ENCODE measurements around the gene MRTFA.

MRTFA gene

GRCh38 chr22:40654522-40655167 lies 18.1 kb upstream of the MRTFA start:
- Histone ChIP-seq H3K9me3 (ENCODE audit: control insufficient read depth, low read length) (no peaks in the 10 kb centered on the region), H3K4me3 (ENCODE audit: low read length) (no peak overlapping the region), H3K9ac (ENCODE audit: low read length) (no peak overlapping the region), H3K4me1 (ENCODE audit: control insufficient read depth, insufficient read depth, low read length) (peaks cover 18% of the 10 kb centered on the region), H3K27me3 (ENCODE audit: control insufficient read depth, insufficient read depth, low read length) (no peaks in the 10 kb centered on the region), H3K36me3 (ENCODE audit: control insufficient read depth, insufficient read depth, low read length) (no peaks in the 10 kb centered on the region)

- H3K9me3 ChIP-seq (ENCODE audit: control insufficient read depth, low read length), result no peaks in the 10 kb centered on the region
- no peak overlapping the region for H3K4me3 ChIP-seq (ENCODE audit: low read length)
- H3K27me3 ChIP-seq (ENCODE audit: control insufficient read depth, insufficient read depth, low read length), result no peaks in the 10 kb centered on the region
- no peaks in the 10 kb centered on the region for H3K36me3 ChIP-seq (ENCODE audit: control insufficient read depth, insufficient read depth, low read length)
- H3K4me1 ChIP-seq (ENCODE audit: control insufficient read depth, insufficient read depth, low read length), result peaks cover 18% of the 10 kb centered on the region
- no peak overlapping the region for H3K9ac ChIP-seq (ENCODE audit: low read length)
Observed at GRCh38 chr22:40653361-40653760, 16.8 kb upstream of the MRTFA start.

DNA sequence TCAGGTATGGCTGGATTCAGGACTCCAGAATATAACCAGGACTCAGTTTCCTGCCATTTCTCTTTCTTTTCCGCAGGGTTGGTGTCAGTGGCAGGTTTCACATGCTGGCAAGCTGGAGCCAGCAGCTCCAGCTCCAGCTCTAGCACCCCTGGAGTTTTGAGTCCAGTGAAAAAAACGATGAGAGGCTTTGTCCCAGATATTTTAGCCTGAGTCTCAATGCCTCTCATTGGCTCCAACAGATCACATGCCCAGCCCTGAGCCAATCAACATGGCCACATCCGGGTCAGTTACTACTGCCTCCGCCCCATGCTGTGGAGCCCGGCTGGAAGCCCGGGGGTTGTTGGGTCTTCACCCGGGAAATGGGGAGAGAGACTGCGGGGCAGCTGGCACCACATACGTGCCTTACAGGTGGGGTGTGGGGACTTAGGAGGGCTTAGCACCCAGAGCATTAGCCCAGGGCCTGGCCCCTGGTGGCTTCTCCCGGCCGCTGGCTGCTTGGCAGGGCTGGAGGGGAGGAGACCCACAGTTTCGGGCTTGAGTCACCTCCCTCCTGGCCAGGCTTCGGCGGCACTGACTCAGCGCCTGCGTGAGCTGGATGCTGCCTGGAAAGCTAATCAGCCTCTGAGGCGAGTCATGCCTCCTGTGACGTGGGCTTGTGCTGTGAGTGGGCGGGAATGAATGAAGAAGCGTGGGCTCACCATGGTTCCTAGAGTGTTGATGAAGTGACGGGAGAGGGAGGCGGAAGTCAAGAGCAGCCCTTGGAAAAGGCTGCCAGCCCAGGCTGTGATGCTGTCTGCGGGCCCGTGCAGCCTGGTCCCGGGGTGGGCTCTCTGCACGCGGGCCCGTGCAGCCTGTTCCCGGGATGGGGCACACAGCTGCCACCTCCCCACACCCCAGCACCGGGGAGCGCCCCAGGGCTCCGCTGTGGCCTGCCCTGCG lies 15.3 kb upstream of the MRTFA start:
- Histone ChIP-seq H3K4me3 (ENCODE audit: low read length) (peak overlapping the region; percentile 68), H3K9me3 (ENCODE audit: control insufficient read depth, low read length) (no peaks in the 10 kb centered on the region), H3K27me3 (ENCODE audit: control insufficient read depth, insufficient read depth, low read length) (no peaks in the 10 kb centered on the region), H3K36me3 (ENCODE audit: control insufficient read depth, insufficient read depth, low read length) (no peaks in the 10 kb centered on the region), H3K4me1 (ENCODE audit: control insufficient read depth, insufficient read depth, low read length) (peaks cover 18% of the 10 kb centered on the region), H3K9ac (ENCODE audit: low read length) (peak overlapping the region; percentile 91)

DNA sequence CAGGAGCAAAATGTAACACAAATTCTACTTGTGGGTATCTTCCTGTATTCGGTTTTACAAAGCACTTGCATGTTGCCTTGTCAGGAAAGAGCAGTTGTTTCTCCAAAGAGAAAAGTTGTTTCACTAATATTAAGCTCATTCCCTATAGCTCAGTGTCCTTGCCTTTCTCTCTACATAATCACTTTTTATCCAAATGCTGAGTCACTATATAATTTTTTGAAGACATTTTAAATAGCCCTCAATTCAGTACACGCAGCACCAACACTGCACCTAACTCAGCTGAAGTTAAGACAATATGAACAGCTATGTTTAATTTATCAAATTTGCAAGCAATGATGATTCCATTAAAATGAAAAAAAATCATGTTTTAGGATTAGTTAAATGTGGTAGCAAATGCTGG lies 14.5 kb upstream of the MRTFA start:
- peak overlapping the region; percentile 91 for H3K9ac ChIP-seq (ENCODE audit: low read length)
- H3K4me3 ChIP-seq (ENCODE audit: low read length), result peak overlapping the region; percentile 68
- H3K27me3 ChIP-seq (ENCODE audit: control insufficient read depth, insufficient read depth, low read length), result no peaks in the 10 kb centered on the region

GRCh38 chr22:40648386-40648785 lies 11.9 kb upstream of the MRTFA start:
- Histone ChIP-seq H3K36me3 (ENCODE audit: control insufficient read depth, insufficient read depth, low read length) (no peaks in the 10 kb centered on the region), H3K9me3 (ENCODE audit: control insufficient read depth, low read length) (no peaks in the 10 kb centered on the region), H3K9ac (ENCODE audit: low read length) (no peak overlapping the region), H3K4me1 (ENCODE audit: control insufficient read depth, insufficient read depth, low read length) (peaks cover 30% of the 10 kb centered on the region), H3K4me3 (ENCODE audit: low read length) (no peak overlapping the region), H3K27me3 (ENCODE audit: control insufficient read depth, insufficient read depth, low read length) (no peaks in the 10 kb centered on the region)

More for the DNA sequence above, 14.5 kb upstream of the MRTFA start:
- no peaks in the 10 kb centered on the region for H3K36me3 ChIP-seq (ENCODE audit: control insufficient read depth, insufficient read depth, low read length)
- H3K9me3 ChIP-seq (ENCODE audit: control insufficient read depth, low read length), result no peaks in the 10 kb centered on the region
- H3K4me1 ChIP-seq (ENCODE audit: control insufficient read depth, insufficient read depth, low read length), result peaks cover 19% of the 10 kb centered on the region

DNA sequence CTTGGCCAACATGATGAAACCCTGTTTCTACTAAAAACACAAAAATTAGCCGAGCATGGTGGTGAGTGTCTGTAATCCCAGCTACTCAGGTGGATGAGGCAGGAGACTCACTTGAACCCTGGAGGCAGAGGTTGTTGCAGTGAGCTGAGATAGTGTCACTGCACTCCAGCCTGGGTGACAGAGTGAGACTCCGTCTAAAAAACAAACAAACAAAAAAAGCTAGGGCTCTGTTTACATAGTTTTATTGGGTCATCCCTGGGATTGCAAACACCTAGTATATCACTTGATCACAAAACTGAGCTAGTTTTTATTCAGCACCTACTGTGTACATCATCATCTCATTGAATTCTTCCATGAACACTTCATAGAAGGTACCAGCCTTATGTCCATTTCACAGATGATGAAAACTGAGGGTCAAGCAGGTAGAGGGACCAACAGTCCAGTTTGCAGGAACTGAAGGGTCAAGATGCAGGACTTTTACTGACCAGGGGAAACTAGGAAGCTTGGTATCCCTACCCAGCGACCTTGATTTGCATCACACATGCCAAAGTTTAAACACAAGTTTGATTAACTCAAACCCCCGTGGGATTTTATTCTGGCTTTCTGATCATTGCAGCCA lies 9.2 kb upstream of the MRTFA start:
- H3K4me3 ChIP-seq (ENCODE audit: low read length), result no peak overlapping the region
- peak overlapping the region; percentile 60 for H3K9ac ChIP-seq (ENCODE audit: low read length)
- H3K27me3 ChIP-seq (ENCODE audit: control insufficient read depth, insufficient read depth, low read length), result no peaks in the 10 kb centered on the region
- H3K36me3 ChIP-seq (ENCODE audit: control insufficient read depth, insufficient read depth, low read length), result no peaks in the 10 kb centered on the region
- H3K9me3 ChIP-seq (ENCODE audit: control insufficient read depth, low read length), result no peaks in the 10 kb centered on the region
- H3K4me1 ChIP-seq (ENCODE audit: control insufficient read depth, insufficient read depth, low read length), result peaks cover 23% of the 10 kb centered on the region

DNA sequence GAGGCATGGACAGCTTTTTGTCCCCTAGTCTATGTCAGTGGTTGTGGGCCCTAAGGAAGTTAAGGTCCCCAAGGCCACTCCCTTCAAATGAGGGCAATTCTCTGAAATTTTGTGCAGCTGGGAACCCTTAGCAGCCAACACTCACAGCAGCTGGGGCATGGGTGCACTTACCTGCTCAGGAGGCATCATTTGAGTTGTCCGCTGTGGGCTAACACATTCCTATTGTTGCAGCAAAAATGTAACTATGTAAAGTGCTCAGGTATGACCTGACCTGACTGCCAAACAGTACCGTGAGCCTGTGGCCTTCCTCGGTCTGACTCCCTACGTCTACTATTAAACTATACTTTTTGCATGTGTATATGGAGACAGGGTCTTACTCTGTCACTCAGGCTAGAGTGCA lies 5.8 kb upstream of the MRTFA start:
- H3K9ac ChIP-seq (ENCODE audit: low read length), result no peak overlapping the region
- no peaks in the 10 kb centered on the region for H3K9me3 ChIP-seq (ENCODE audit: control insufficient read depth, low read length)
- H3K4me3 ChIP-seq (ENCODE audit: low read length), result no peak overlapping the region
- H3K36me3 ChIP-seq (ENCODE audit: control insufficient read depth, insufficient read depth, low read length), result no peaks in the 10 kb centered on the region
- no peaks in the 10 kb centered on the region for H3K27me3 ChIP-seq (ENCODE audit: control insufficient read depth, insufficient read depth, low read length)
- H3K4me1 ChIP-seq (ENCODE audit: control insufficient read depth, insufficient read depth, low read length), result peaks cover 31% of the 10 kb centered on the region

DNA sequence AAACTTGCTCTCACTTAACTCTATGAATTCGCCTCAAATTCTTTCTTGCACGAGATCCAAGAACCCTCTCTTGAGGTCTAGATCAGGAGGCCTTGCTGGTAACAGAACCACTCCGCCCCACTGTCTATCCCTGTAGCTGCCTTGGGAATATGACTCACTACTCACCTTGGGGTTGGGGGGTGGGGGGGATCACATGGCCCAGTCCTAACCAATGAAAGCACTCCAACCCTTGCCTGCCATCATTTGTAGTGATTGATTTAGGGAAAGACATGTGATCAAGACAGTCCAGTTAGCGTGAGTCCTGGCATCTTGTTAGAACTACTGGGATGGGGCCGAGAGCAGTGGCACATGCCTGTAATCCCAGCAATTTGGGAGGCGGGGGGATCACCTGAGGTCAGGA lies 4.8 kb upstream of the MRTFA start:
- Histone ChIP-seq H3K9me3 (ENCODE audit: control insufficient read depth, low read length) (no peaks in the 10 kb centered on the region), H3K4me3 (ENCODE audit: low read length) (no peak overlapping the region)

DNA sequence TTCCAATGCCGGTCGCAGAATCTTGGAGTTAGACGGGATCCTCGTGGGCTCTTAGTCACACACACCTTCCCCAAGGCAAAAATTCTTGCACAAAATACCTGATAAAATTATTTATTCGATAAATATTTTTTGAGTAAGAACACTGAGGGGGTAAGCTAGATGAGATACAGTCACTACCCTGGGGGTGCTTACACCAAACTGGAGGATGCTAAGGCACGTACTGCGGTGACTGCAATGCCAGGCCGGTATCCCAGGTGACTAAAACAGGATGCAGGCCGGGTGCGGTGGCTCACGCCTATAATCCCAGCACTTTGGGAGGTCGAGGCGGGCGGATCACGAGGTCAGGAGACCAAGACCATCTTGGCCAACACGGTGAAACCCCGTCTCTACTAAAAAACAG lies 1.7 kb upstream of the MRTFA start:
- Histone ChIP-seq H3K9me3 (ENCODE audit: control insufficient read depth, low read length) (no peaks in the 10 kb centered on the region), H3K27me3 (ENCODE audit: control insufficient read depth, insufficient read depth, low read length) (no peaks in the 10 kb centered on the region), H3K36me3 (ENCODE audit: control insufficient read depth, insufficient read depth, low read length) (no peaks in the 10 kb centered on the region), H3K9ac (ENCODE audit: low read length) (no peak overlapping the region), H3K4me3 (ENCODE audit: low read length) (no peak overlapping the region), H3K4me1 (ENCODE audit: control insufficient read depth, insufficient read depth, low read length) (peaks cover 24% of the 10 kb centered on the region)

More for the DNA sequence above, 4.8 kb upstream of the MRTFA start:
- no peaks in the 10 kb centered on the region for H3K27me3 ChIP-seq (ENCODE audit: control insufficient read depth, insufficient read depth, low read length)
- no peaks in the 10 kb centered on the region for H3K36me3 ChIP-seq (ENCODE audit: control insufficient read depth, insufficient read depth, low read length)
- no peak overlapping the region for H3K9ac ChIP-seq (ENCODE audit: low read length)
- H3K4me1 ChIP-seq (ENCODE audit: control insufficient read depth, insufficient read depth, low read length), result peaks cover 31% of the 10 kb centered on the region

DNA sequence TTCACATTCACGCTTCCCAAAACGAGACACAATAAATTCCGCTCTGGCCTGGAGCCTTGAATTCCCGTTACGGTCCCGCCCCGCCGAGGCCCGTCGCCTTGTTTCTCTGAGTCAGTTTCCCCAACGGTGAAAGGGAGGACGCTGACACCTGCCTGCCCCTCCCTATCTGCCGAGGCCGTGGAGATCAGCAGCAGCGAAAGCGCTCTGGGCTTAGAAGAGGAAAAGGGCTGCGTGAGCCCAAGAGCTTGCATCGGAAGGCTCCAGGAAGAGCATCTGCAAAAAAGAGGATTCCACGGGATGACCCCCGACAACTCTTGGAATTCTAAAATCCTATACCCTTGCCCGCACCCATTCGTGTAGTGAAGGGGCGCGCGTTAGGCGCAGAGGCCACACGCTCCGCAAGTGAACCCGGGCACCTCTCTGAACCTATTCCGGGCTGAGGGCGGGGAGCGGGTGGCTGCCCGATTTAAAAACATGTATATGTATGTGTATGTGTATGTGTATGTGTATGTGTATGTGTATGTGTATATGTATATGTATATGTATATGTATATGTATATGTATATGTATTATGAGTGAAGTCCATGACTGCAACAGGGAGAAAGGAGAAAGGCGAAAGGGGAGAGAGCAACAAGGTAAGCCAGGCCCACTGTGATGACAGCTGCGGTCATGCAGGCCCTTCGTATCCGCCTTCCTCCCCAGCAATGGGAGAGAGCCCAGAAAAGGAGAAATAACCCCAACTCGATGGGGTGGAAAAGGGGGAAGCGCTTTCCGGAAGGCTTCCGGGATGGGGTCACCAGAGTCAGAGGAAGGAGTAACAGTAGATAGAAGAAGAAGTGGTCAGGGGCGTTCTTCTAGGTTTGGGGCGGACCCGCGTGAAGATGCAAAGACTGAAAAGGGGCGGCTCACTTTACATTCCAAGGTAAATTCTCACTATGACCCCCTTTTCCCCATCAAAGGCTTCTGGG lies 948 bp upstream of the MRTFA start:
- peak overlapping the region; percentile 99 for H3K4me3 ChIP-seq (ENCODE audit: low read length)
- no peaks in the 10 kb centered on the region for H3K27me3 ChIP-seq (ENCODE audit: control insufficient read depth, insufficient read depth, low read length)
- H3K9ac ChIP-seq (ENCODE audit: low read length), result peak overlapping the region; percentile 99
- H3K9me3 ChIP-seq (ENCODE audit: control insufficient read depth, low read length), result no peaks in the 10 kb centered on the region
- peaks cover 24% of the 10 kb centered on the region for H3K4me1 ChIP-seq (ENCODE audit: control insufficient read depth, insufficient read depth, low read length)
- H3K36me3 ChIP-seq (ENCODE audit: control insufficient read depth, insufficient read depth, low read length), result no peaks in the 10 kb centered on the region

DNA sequence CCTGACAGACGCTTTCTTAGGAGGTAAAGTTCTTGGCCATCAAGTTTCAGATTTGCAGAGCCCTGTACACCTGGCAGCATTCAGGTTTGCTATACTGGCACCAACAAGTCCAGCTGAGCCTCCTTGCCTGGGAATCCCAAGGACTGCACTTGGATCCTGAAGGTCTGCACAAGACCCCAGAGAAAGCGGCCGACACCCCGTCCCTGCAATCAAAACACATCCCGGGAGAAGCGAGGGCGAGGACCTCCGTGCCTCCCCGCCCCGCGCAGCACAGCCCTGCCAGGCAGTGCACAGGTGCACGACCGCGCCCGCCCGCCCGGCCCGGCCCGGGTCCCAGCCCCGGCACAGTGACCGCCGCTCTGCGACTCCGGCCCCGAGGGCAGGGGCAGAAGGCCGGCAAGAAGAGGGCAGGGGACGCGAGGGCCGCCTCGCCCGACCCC lies 559 bp downstream of the MRTFA start:
- Histone ChIP-seq H3K9me3 (ENCODE audit: control insufficient read depth, low read length) (no peaks in the 10 kb centered on the region), H3K36me3 (ENCODE audit: control insufficient read depth, insufficient read depth, low read length) (no peaks in the 10 kb centered on the region), H3K9ac (ENCODE audit: low read length) (peak overlapping the region; percentile 87), H3K4me1 (ENCODE audit: control insufficient read depth, insufficient read depth, low read length) (peaks cover 24% of the 10 kb centered on the region), H3K27me3 (ENCODE audit: control insufficient read depth, insufficient read depth, low read length) (no peaks in the 10 kb centered on the region), H3K4me3 (ENCODE audit: low read length) (peak overlapping the region; percentile 56)

All from mucosa of stomach (tissue), 1 donor.